BJ (cell line): ENCODE results near the gene TTC39C. TPM values are rescaled to one million over a fixed set of nuclear protein-coding genes. Genes with fewer than 3 reads are reported as not detected.

Experiments
- CTCF ChIA-PET: fragments of 350-600 bp; formaldehyde crosslinking; extraction: SDS; loops from one replicate; lab custom pipeline; 2021; ENCODE audit warnings: antibody characterized with exemption, inconsistent platforms; lab: Yijun Ruan, JAX
- POLR2A ChIA-PET: fragments of 300-600 bp; sonication (Branson Sonifier 250); formaldehyde crosslinking; extraction: SDS; loops from one replicate; lab custom pipeline; 2021; ENCODE audit warnings: antibody characterized with exemption; lab: Charles Lee
- DNase-seq: peaks from one replicate; pipeline ENCODE4 v3.0.0-alpha.2; 2011; ENCODE audit warnings: low read depth
- H3K27me3 ChIP-seq: 2 replicates; pipeline ENCODE4 v1.6.0; 2011; ENCODE audit warnings: low read length; ENCODE audit not compliant: control insufficient read depth, insufficient read depth
- H3K36me3 ChIP-seq: 2 replicates; pipeline ENCODE4 v1.5.1; 2011; ENCODE audit warnings: low read length; ENCODE audit not compliant: control insufficient read depth, insufficient read depth
- H3K4me3 ChIP-seq: 2 replicates; pipeline ENCODE4 v1.5.1; 2011; ENCODE audit warnings: low read depth, mild to moderate bottlenecking, control low read depth, low read length
- polyA plus RNA-seq: library from polyadenylated mRNA; depleted of rRNA; stranded (reverse); fragments of >200 nt; gene quantifications from 2 replicates; pipeline ENCODE4 v1.2.3, GENCODE V29; 2011
- TF ChIP-seq, protein P1 (sequence below): IDR thresholded peaks from 2 replicates; pipeline ENCODE4 v1.5.1; 2011; ENCODE audit warnings: low read depth, mild to moderate bottlenecking, control low read depth, inconsistent platforms, low read length, moderate library complexity; ENCODE audit not compliant: insufficient read depth

The TTC39C gene
- polyA plus RNA-seq, 1 experiment = 37.9 TPM

DNA sequence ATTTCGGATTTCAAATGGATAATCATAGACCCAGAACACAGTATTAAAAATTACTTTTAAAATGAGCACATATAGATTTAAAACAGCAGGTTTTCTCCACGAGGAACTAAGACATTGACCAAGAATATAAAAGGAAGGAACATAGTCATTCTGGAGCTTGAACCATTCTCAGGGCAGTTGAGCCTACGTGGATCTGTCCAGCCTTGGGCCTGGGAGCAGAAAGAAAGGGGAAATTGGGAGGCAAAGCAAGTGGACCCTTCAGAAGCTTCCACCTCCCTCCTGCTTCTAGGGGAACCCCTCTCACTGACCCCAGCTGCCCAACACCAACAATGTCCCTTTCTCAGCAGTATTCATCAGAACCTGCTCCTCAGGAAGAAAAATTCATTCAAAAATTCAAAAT is 31.4 kb upstream of the TTC39C start:
- POLR2A ChIA-PET = no interaction called here
- CTCF ChIA-PET = interaction anchor here (0.7 to 1.2 kb wide), 3 partner anchors 10 to 51 kb away, joined by 3 to 4 read pairs (median 3); no protein-coding TSS in a partner anchor
- no peak for DNase-seq

DNA sequence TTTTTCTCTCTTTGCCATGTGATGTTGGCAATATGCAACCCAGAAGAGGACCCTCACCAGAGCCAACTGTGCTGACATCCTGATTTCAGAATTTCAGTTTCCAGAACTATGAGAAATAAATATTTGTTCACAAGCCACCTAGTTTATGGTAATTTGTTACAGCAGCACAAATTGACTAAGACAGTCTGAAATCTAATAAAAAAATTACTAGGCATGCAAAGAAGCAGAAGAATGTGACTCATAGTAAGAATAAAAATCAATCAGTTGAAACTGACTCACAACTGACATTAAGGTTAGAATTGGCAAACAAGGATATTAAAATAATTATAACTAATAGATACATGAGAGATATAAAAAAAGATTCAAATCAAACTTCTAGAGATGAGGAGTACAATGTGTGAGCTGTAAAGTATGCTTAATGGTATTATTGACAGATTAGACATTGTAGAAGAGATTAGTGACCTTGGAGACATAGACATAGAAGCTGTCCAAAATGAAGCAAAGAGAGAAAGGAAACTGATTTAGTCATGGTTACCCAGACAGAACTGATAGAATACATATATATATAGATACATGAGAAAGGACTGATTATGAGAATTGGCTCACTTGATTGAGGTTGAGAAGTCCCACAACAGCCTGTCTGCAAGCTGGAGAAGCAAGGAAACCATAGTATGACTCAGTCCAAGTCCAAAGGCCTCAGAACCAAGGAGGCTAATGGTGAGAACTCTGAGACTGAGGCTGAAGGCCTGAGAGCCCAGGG is 27.8 kb upstream of the TTC39C start:
- H3K36me3 ChIP-seq = no peaks in the 10 kb centered on the region
- no peaks in the 10 kb centered on the region; the same call in 1 of the 2 replicates for H3K27me3 ChIP-seq
- DNase-seq = peak; percentile 43
- ChIA-PET CTCF (no interaction called here), POLR2A (no interaction called here)
- TF ChIP-seq, protein P1, sequence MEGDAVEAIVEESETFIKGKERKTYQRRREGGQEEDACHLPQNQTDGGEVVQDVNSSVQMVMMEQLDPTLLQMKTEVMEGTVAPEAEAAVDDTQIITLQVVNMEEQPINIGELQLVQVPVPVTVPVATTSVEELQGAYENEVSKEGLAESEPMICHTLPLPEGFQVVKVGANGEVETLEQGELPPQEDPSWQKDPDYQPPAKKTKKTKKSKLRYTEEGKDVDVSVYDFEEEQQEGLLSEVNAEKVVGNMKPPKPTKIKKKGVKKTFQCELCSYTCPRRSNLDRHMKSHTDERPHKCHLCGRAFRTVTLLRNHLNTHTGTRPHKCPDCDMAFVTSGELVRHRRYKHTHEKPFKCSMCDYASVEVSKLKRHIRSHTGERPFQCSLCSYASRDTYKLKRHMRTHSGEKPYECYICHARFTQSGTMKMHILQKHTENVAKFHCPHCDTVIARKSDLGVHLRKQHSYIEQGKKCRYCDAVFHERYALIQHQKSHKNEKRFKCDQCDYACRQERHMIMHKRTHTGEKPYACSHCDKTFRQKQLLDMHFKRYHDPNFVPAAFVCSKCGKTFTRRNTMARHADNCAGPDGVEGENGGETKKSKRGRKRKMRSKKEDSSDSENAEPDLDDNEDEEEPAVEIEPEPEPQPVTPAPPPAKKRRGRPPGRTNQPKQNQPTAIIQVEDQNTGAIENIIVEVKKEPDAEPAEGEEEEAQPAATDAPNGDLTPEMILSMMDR = no peak
- no peak overlapping the region for H3K4me3 ChIP-seq

More for the DNA sequence above, 31.4 kb upstream of the TTC39C start:
- H3K4me3 ChIP-seq = no peak overlapping the region
- no peaks in the 10 kb centered on the region; the same call in 1 of the 2 replicates for H3K27me3 ChIP-seq
- TF ChIP-seq, protein P1 = no peak
- H3K36me3 ChIP-seq = no peaks in the 10 kb centered on the region

DNA sequence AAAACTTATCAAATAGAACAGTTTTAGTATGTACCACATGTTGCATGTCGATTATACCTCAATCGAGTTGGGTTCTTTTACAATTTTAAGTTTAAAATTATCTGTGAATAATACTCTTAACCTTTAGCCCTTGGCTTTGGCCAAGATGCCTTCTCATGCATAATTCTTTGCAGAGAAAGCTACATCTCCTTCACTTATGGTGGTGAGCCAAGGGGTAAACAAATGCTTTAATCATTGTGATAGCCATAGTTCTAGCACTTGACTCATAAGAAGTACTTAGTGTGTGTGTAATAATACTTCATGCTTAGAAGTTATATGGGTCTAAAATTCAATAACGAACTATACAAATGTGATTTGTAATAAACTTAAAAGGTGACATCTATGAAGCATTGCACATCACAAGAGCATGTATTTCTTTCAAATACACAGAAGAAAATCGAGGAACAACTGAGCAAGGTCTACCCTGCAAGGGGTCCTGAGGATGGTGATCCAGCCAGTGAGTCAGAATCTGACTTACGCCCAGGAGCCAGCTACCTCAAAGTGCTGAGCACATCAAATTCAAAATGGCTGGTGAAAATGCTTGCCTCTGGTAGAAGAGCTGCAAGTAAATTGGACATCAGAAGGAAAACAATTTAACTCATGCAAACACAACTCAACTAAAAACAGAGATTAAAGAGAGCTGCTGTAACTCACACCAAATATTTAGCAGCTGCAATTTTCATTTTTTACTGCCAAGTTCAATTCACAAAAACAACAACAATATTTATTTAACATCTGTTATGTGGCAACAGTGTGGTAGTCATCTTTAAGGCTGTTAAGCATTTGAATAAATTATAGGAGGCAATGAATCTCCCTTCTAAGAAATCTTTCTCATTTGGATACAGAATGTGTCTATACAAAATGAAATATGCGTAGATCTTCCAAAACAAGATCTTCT is 23.8 kb upstream of the TTC39C start:
- Histone ChIP-seq H3K27me3 (no peaks in the 10 kb centered on the region; the same call in 1 of the 2 replicates), H3K4me3 (no peak overlapping the region), H3K36me3 (no peaks in the 10 kb centered on the region)
- DNase-seq = no peak
- POLR2A ChIA-PET = interaction anchor here (0.5 kb wide), 1 partner anchor 1361 kb away, joined by 41 read pairs; the partner anchor contains the start of gene ZNF521
- CTCF ChIA-PET = interaction anchor here (0.6 to 1.4 kb wide), 3 partner anchors 13 to 40 kb away, joined by 3 read pairs; no protein-coding TSS in a partner anchor
- TF ChIP-seq, protein P1 = no peak

DNA sequence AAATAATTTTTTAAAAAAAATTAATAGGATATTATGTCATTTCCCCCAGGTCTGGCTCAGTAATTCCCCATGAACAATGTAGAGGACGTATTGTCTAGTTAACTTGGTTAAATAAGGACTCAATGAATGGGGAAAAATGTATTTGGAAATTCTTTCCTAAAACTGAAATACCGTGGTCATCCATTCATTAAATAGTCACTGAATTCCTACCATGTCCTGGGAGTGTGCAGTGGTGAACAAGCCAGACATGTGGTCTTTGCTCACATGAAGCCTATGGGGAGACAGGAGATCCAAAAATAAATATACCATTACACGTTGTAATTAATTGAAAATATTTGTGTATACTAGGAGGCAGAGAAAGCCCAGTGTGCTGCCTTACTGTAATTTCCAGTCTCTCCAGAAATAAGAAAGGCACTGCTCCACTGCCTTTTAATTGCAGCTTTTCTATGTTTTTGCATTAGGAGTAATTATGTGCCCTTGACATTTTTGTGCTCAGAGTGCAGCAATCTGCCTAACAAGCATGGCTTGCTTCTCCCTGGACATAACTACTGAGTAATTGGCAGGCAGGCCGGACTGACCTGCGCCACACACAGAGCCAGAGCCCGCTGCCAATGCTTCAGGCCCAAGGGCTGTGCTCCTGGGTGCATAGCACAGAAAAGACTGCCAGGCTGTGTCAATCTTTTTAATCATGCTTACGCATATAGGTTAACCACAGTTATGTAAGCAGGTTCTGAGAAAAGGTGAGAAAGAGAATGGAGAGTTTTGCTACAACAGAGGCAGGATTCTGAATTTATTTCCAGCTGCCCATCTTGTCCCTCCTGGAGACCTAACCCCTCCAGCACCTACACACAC is 22.2 kb upstream of the TTC39C start:
- Histone ChIP-seq H3K27me3 (no peaks in the 10 kb centered on the region; the same call in 1 of the 2 replicates), H3K4me3 (no peak overlapping the region), H3K36me3 (no peaks in the 10 kb centered on the region)
- ChIA-PET CTCF (no interaction called here), POLR2A (no interaction called here)
- no peak for DNase-seq
- TF ChIP-seq, protein P1 = no peak
